Activated T-cell treated with anti-CD3 and anti-CD28 coated beads, Interleukin-2, amount 50 U/mL, for 4 hours (primary cell): Measurements from ENCODE around the gene OMP. TPM values are rescaled to one million over a fixed set of nuclear protein-coding genes. Genes with fewer than 3 reads are reported as not detected.

Experiments used
- ATAC-seq, 2 donors: fragments of 200-7000 bp; cut with Tn5 transposase; one replicate each; pipeline ENCODE4 v1.10.0; 2021
- DNase-seq: peaks from one replicate; pipeline ENCODE4 v3.0.0-alpha.2; 2020
- H3K27me3 Mint-ChIP-seq: one replicate; pipeline ENCODE4 v1.8.0; 2021; ENCODE audit warnings: low read depth, mixed read lengths
- H3K36me3 Mint-ChIP-seq: one replicate; pipeline ENCODE4 v1.8.0; 2022; ENCODE audit warnings: mixed read lengths; ENCODE audit not compliant: insufficient read depth
- H3K4me1 Mint-ChIP-seq: one replicate; pipeline ENCODE4 v1.8.0; 2021; ENCODE audit warnings: low read depth, mixed read lengths
- H3K4me3 Mint-ChIP-seq: one replicate; pipeline ENCODE4 v1.8.0; 2021; ENCODE audit warnings: mild to moderate bottlenecking, moderate library complexity, mixed read lengths
- H3K9me3 Mint-ChIP-seq: one replicate; pipeline ENCODE4 v1.8.0; 2021; ENCODE audit warnings: mixed read lengths
- total RNA-seq, 3 donors: library from RNA; stranded (reverse); gene quantifications; one replicate each; pipeline ENCODE4 v1.2.1, GENCODE V29; 2021

Gene OMP
- total RNA-seq, 3 donors from 2014 or later = not detected

GRCh38 chr11:77100166-77101042 is 2.2 kb upstream of the OMP start:
- Mint-ChIP-seq H3K36me3 (no peaks in the 10 kb centered on the region), H3K27me3 (no peaks in the 10 kb centered on the region), H3K4me1 (no peaks in the 10 kb centered on the region), H3K9me3 (no peaks in the 10 kb centered on the region), H3K4me3 (no peak overlapping the region)
- ATAC-seq = no peak
- no peak for DNase-seq

GRCh38 chr11:77101043-77101537 is 1.6 kb upstream of the OMP start:
- no peak overlapping the region for H3K4me3 Mint-ChIP-seq
- ATAC-seq (no peak), DNase-seq (no peak)
- H3K27me3 Mint-ChIP-seq = no peaks in the 10 kb centered on the region
- H3K4me1 Mint-ChIP-seq = no peaks in the 10 kb centered on the region
- H3K9me3 Mint-ChIP-seq = no peaks in the 10 kb centered on the region
- no peaks in the 10 kb centered on the region for H3K36me3 Mint-ChIP-seq

DNA sequence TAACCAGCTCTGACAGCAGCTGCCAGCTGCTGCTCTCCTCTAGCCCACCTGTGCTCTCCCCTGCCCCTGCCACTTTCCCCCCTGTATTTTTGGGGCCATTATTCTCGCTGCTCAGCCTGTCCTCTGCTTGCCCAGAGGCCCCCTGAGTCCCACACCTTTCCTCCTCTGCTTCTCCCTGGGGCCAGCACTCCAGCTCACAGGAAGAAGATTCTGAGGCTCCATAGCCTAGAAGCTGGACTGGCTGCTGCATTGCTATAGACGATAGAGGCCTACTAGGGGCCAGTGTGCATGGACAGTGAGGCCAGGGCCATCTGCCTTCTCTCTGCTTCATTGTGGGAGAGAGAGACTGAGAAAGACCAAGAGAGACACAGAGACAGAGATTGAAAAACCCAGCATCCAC is 679 bp downstream of the OMP start:
- ATAC-seq (no peak), DNase-seq (no peak)
- Mint-ChIP-seq H3K9me3 (no peaks in the 10 kb centered on the region), H3K4me3 (no peak overlapping the region), H3K36me3 (no peaks in the 10 kb centered on the region), H3K4me1 (no peaks in the 10 kb centered on the region), H3K27me3 (no peaks in the 10 kb centered on the region)

- H3K36me3 Mint-ChIP-seq = no peaks in the 10 kb centered on the region
- H3K9me3 Mint-ChIP-seq = no peaks in the 10 kb centered on the region
- DNase-seq (no peak), ATAC-seq (no peak)
- H3K27me3 Mint-ChIP-seq = no peaks in the 10 kb centered on the region
- no peak overlapping the region for H3K4me3 Mint-ChIP-seq
- H3K4me1 Mint-ChIP-seq = no peaks in the 10 kb centered on the region
Measured at GRCh38 chr11:77104727-77105126, 2.1 kb downstream of the OMP start.

DNA sequence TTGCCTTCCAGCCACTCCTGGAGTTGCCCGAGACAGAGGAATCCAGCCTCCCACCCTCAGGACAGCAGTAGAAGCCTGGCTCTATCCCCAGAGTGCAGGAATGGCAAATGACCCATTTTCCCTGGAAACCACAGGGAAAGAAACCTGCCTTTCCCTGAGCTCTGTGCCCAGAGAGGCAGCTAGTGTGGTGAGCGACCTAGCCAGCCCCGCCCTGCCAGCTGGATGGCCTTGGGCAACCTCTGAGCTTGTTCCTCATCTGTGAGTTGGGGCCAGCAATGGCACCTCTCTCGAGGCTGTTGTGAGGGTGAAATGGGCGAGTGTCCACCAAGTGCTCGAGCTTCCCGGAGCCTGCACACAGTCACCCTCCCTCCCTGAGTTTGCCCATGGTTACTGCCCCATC is 3.7 kb downstream of the OMP start:
- no peak overlapping the region for H3K4me3 Mint-ChIP-seq
- H3K4me1 Mint-ChIP-seq = no peaks in the 10 kb centered on the region
- H3K36me3 Mint-ChIP-seq = no peaks in the 10 kb centered on the region
- no peaks in the 10 kb centered on the region for H3K27me3 Mint-ChIP-seq
- DNase-seq (no peak), ATAC-seq (no peak)
- H3K9me3 Mint-ChIP-seq = no peaks in the 10 kb centered on the region

GRCh38 chr11:77106759-77107158 is 4.1 kb downstream of the OMP start:
- H3K27me3 Mint-ChIP-seq = no peaks in the 10 kb centered on the region

DNA sequence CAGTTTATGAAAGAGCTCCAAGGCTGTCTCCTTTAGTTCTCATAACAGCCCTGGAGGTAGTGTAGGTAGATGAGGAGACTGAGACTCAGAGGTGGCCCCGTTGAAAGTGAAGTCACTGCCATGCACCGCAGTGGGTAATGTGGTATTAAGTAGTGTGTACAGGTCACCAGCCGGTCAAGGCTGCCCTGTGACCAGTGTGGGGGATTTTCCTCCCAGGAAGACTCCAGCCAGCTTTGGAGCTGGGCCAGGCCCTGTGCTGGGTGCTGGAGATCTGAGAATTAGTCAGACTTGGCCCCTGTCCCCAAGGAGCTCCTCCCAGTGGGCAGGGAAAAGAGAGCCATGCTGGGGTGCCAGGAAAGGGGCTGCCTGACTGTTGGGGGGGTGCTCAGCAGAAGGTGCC is 5.3 kb downstream of the OMP start:
- H3K9me3 Mint-ChIP-seq = no peaks in the 10 kb centered on the region
- no peak overlapping the region for H3K4me3 Mint-ChIP-seq
- H3K36me3 Mint-ChIP-seq = no peaks in the 10 kb centered on the region
- no peak for DNase-seq
- no peaks in the 10 kb centered on the region for H3K4me1 Mint-ChIP-seq
- ATAC-seq = no peak
- no peaks in the 10 kb centered on the region for H3K27me3 Mint-ChIP-seq

More at GRCh38 chr11:77106759-77107158, 4.1 kb downstream of the OMP start:
- no peak for DNase-seq
- no peaks in the 10 kb centered on the region for H3K36me3 Mint-ChIP-seq
- no peak for ATAC-seq
- no peaks in the 10 kb centered on the region for H3K4me1 Mint-ChIP-seq
- H3K9me3 Mint-ChIP-seq = no peaks in the 10 kb centered on the region
- no peak overlapping the region for H3K4me3 Mint-ChIP-seq

- DNase-seq = no peak
- no peak for ATAC-seq
- Mint-ChIP-seq H3K36me3 (no peaks in the 10 kb centered on the region), H3K4me3 (no peak overlapping the region), H3K4me1 (no peaks in the 10 kb centered on the region), H3K9me3 (no peaks in the 10 kb centered on the region), H3K27me3 (no peaks in the 10 kb centered on the region)
Measured at GRCh38 chr11:77108436-77108835, 5.8 kb downstream of the OMP start.

GRCh38 chr11:77109236-77110019 is 6.8 kb downstream of the OMP start:
- no peaks in the 10 kb centered on the region for H3K27me3 Mint-ChIP-seq
- no peak overlapping the region for H3K4me3 Mint-ChIP-seq
- no peaks in the 10 kb centered on the region for H3K4me1 Mint-ChIP-seq
- no peaks in the 10 kb centered on the region for H3K36me3 Mint-ChIP-seq
- H3K9me3 Mint-ChIP-seq = no peaks in the 10 kb centered on the region
- ATAC-seq = no peak
- DNase-seq = no peak

DNA sequence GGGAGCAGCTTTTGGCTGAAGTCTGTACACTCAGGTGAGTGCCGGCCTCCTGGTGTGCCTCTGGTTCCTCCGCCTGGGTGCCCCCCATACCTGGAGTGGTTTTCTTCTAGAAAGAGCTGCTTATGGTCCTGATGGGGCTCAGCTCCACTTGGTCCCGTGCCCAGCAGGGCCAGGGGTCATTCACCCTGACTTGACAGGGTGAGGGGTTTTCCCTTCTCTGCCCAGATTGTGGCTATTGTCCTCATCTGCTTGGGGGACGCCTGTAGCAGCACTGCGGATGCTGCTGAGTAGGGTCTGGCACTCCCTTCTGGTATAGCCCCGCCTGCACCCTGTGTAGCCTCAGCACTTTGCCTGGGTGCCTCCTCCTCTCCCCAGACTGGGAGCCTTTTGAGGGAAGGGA is 8.2 kb downstream of the OMP start:
- H3K36me3 Mint-ChIP-seq = no peaks in the 10 kb centered on the region
- H3K27me3 Mint-ChIP-seq = no peaks in the 10 kb centered on the region
- no peaks in the 10 kb centered on the region for H3K9me3 Mint-ChIP-seq
- no peak overlapping the region for H3K4me3 Mint-ChIP-seq
- no peak for ATAC-seq
- no peak for DNase-seq
- H3K4me1 Mint-ChIP-seq = no peaks in the 10 kb centered on the region

- DNase-seq (no peak), ATAC-seq (no peak)
- H3K36me3 Mint-ChIP-seq = no peaks in the 10 kb centered on the region
- H3K9me3 Mint-ChIP-seq = no peaks in the 10 kb centered on the region
- no peaks in the 10 kb centered on the region for H3K4me1 Mint-ChIP-seq
- no peaks in the 10 kb centered on the region for H3K27me3 Mint-ChIP-seq
- no peak overlapping the region for H3K4me3 Mint-ChIP-seq
Measured at GRCh38 chr11:77111277-77111676, 8.6 kb downstream of the OMP start.

DNA sequence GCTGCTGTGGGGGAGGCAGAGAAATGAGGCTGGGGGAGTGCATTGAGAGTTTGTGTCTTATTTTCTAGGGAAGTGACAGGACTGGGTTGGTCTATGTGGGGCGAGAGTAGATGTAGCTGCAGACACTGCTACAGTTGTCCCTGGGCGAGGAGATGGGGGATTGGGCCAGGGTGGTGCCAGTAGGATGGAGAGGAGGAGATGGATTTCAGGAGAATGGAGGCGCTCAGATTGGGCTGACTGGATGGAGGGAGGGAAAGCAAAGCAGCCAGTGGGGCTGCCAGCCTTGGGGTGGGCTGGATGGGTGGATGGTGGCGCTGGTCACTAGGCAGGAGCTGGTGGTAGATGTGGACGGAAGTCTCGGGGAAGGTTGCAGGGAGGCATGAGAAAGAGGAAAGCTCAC is 9.3 kb downstream of the OMP start:
- DNase-seq = no peak
- H3K9me3 Mint-ChIP-seq = no peaks in the 10 kb centered on the region
- no peaks in the 10 kb centered on the region for H3K36me3 Mint-ChIP-seq
- no peak for ATAC-seq
- H3K4me1 Mint-ChIP-seq = no peaks in the 10 kb centered on the region
- no peaks in the 10 kb centered on the region for H3K27me3 Mint-ChIP-seq
- no peak overlapping the region for H3K4me3 Mint-ChIP-seq

GRCh38 chr11:77112641-77113381 is 10.2 kb downstream of the OMP start:
- Mint-ChIP-seq H3K36me3 (no peaks in the 10 kb centered on the region), H3K4me1 (no peaks in the 10 kb centered on the region), H3K4me3 (no peak overlapping the region), H3K27me3 (no peaks in the 10 kb centered on the region), H3K9me3 (no peaks in the 10 kb centered on the region)
- no peak for DNase-seq
- no peak for ATAC-seq

DNA sequence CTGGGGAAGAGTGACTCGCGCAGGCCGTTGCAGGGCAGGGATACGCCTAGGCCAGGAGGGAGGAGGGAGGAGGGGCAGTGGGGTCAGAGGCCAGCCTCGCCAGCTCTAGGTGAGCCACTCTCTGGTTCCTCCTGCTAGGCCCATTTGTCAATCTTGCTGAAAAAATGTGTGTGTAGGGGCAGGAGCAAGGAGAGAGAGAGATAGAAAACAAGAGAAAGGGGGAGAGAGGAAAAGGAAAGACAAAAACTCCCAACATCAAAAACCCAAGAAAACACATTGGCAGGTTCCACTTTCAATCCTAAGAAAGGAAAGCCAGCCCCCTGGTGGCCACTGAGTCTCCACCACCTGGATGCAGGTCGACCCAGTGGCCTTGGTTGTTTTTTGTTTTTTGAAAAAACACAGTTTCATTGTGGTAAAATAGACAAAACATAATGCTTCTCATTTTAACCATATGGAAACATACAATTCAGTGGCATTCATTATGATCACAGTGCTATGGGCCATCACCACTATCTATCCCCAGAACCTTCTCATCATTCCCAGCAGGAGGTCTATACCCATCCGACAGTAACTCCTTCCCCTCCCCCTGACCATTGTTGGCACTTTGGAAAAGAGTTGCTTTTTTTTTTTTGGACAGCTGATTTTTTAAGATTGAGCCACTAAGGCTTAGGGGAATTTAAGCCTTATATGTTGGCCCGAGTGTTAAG is 10.9 kb downstream of the OMP start:
- Mint-ChIP-seq H3K36me3 (no peaks in the 10 kb centered on the region), H3K4me3 (no peak overlapping the region), H3K4me1 (no peaks in the 10 kb centered on the region), H3K9me3 (no peaks in the 10 kb centered on the region), H3K27me3 (no peaks in the 10 kb centered on the region)
- DNase-seq = no peak
- ATAC-seq = no peak
